Measurements from ENCODE around the gene TMEM59L. TPM values are rescaled to one million over a fixed set of nuclear protein-coding genes. Genes with fewer than 3 reads are reported as not detected.

Gene TMEM59L
- total and polyA plus RNA-seq, 9 of the 15 experiments (the other 6 are each of a cell fraction or from before 2014, with no cell fraction given): 0.37 TPM; not detected in 8

DNA sequence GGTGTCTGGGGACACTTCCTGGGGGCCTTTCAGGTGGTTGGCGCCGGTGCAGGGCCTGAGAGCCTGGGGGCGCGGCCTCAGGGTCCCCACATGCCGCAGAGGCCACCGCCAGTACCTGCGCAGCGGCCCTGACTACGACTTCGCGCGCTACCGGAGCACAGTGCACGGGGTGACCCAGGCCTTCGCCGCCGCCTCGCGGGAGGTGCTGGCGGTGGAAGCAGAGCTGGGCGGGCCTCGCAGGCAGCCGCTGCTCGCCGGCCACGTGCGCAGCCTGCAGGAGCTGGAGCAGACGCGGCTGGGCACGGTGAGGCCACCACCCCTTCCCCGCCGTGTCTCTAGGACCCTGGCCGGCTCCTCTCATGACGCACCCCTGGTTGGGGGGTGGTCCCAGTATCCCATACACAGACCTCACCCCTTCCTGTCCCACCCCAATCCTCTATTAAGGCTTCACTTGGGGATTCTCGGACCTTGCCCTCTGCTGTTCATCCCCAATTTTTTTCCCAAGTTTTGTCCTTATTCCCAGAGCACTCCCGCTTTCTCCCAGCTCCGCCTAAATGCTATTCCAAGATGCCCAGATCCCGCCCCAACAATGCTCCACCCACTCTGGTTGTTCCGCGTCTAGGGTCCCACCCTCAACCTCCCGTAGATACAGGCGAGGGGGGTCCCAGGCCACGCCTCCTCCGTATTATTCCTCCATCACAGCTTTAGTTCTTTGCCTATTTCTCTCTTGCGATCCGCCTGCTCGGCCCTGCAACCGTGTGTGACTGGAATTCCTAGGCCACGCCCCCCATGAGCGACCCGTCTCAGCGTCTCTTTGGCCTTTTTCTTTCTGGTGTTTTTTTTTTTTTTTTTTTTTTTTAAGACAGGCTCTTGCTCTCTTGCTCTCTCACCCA lies 23.0 kb upstream of the TMEM59L start (continued):
- TF ChIP-seq CHD2 (IDR thresholded peaks at IDR 0.05; ENCODE audit: low read depth, low read length) (peak; percentile 55), ETV6 (IDR thresholded peaks at IDR 0.05; ENCODE audit: borderline replicate concordance in 1 of 2, low read depth in 2 of 2, low read length in 1 of 2) (peak in 1 of 2 experiments; percentile 20; a peak in 1 of 4 replicates), ETV6 (CRISPR knock-in tag; IDR thresholded peaks at IDR 0.05; ENCODE audit: borderline replicate concordance) (no peak), NFRKB (IDR thresholded peaks at IDR 0.05; ENCODE audit: low read depth) (0 out of 2 replicates have a peak, but pooled peaks have one; percentile 5), ZC3H11A (IDR thresholded peaks at IDR 0.05; ENCODE audit: low read depth, low read length) (0 out of 2 replicates have a peak, but pooled peaks have one; percentile 1), SRF (CRISPR knock-in tag; IDR thresholded peaks at IDR 0.05) (peak in 1 of 2 experiments; percentile 79; a peak in 1 of 4 replicates), KAT7 (CRISPR knock-in tag; IDR thresholded peaks at IDR 0.05; ENCODE audit: borderline replicate concordance) (no peak), L3MBTL2 (IDR thresholded peaks at IDR 0.05) (peak; percentile 100), RAD21 (CRISPR knock-in tag; conservative IDR thresholded peaks at IDR 0.05 in 1 of 2, IDR thresholded peaks at IDR 0.05 in 1 of 2) (peak in 1 of 2 experiments; percentile 47; a peak in 2 of 4 replicates), ZBED1 (IDR thresholded peaks at IDR 0.05) (no peak), CXXC5 (CRISPR knock-in tag; IDR thresholded peaks at IDR 0.05) (peak; percentile 52), KHSRP (IDR thresholded peaks at IDR 0.05) (no peak), CTBP1 (IDR thresholded peaks at IDR 0.05; ENCODE audit: borderline replicate concordance) (no peak), MTA1 (IDR thresholded peaks at IDR 0.05; ENCODE audit: borderline replicate concordance) (peak; percentile 49), SMARCA4 (IDR thresholded peaks at IDR 0.05) (no peak), ZNF431 (CRISPR knock-in tag; IDR thresholded peaks at IDR 0.05) (peak; percentile 80; the same call in 1 of the 2 replicates), CBFB (CRISPR knock-in tag; IDR thresholded peaks at IDR 0.05) (no peak; the same call in none of the 2 replicates), ZSCAN32 (CRISPR knock-in tag; IDR thresholded peaks at IDR 0.05) (no peak)
- TF ChIP-seq, protein P1, sequence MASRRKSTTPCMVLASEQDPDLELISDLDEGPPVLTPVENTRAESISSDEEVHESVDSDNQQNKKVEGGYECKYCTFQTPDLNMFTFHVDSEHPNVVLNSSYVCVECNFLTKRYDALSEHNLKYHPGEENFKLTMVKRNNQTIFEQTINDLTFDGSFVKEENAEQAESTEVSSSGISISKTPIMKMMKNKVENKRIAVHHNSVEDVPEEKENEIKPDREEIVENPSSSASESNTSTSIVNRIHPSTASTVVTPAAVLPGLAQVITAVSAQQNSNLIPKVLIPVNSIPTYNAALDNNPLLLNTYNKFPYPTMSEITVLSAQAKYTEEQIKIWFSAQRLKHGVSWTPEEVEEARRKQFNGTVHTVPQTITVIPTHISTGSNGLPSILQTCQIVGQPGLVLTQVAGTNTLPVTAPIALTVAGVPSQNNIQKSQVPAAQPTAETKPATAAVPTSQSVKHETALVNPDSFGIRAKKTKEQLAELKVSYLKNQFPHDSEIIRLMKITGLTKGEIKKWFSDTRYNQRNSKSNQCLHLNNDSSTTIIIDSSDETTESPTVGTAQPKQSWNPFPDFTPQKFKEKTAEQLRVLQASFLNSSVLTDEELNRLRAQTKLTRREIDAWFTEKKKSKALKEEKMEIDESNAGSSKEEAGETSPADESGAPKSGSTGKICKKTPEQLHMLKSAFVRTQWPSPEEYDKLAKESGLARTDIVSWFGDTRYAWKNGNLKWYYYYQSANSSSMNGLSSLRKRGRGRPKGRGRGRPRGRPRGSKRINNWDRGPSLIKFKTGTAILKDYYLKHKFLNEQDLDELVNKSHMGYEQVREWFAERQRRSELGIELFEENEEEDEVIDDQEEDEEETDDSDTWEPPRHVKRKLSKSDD (conservative IDR thresholded peaks at IDR 0.05; ENCODE audit: low read length): no peak
- TF ChIP-seq, protein P2, sequence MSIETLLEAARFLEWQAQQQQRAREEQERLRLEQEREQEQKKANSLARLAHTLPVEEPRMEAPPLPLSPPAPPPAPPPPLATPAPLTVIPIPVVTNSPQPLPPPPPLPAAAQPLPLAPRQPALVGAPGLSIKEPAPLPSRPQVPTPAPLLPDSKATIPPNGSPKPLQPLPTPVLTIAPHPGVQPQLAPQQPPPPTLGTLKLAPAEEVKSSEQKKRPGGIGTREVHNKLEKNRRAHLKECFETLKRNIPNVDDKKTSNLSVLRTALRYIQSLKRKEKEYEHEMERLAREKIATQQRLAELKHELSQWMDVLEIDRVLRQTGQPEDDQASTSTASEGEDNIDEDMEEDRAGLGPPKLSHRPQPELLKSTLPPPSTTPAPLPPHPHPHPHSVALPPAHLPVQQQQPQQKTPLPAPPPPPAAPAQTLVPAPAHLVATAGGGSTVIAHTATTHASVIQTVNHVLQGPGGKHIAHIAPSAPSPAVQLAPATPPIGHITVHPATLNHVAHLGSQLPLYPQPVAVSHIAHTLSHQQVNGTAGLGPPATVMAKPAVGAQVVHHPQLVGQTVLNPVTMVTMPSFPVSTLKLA (conservative IDR thresholded peaks at IDR 0.05): peak; percentile 95 to 97
- TF ChIP-seq, protein P3, sequence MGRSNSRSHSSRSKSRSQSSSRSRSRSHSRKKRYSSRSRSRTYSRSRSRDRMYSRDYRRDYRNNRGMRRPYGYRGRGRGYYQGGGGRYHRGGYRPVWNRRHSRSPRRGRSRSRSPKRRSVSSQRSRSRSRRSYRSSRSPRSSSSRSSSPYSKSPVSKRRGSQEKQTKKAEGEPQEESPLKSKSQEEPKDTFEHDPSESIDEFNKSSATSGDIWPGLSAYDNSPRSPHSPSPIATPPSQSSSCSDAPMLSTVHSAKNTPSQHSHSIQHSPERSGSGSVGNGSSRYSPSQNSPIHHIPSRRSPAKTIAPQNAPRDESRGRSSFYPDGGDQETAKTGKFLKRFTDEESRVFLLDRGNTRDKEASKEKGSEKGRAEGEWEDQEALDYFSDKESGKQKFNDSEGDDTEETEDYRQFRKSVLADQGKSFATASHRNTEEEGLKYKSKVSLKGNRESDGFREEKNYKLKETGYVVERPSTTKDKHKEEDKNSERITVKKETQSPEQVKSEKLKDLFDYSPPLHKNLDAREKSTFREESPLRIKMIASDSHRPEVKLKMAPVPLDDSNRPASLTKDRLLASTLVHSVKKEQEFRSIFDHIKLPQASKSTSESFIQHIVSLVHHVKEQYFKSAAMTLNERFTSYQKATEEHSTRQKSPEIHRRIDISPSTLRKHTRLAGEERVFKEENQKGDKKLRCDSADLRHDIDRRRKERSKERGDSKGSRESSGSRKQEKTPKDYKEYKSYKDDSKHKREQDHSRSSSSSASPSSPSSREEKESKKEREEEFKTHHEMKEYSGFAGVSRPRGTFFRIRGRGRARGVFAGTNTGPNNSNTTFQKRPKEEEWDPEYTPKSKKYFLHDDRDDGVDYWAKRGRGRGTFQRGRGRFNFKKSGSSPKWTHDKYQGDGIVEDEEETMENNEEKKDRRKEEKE (IDR thresholded peaks at IDR 0.05; ENCODE audit: borderline replicate concordance in 1 of 2, control insufficient read depth in 1 of 2, low read depth in 2 of 2, low read length in 1 of 2): 0 out of 4 replicates have a peak, but pooled peaks of 1 of the 2 experiments have one; percentile 24
